ENCODE measurements around the gene OR51G2. TPM values are rescaled to one million over a fixed set of nuclear protein-coding genes. Genes with fewer than 3 reads are reported as not detected.
"Not testable (repeated sequence)": the region's sequence is repeated elsewhere in the genome, so short reads cannot be mapped to it uniquely, and the experiment has no call there.

Gene OR51G2
- not detected for polyA plus RNA-seq (2013, experiment 1 of 2; ENCODE audit: insufficient read length)
- not detected for polyA plus RNA-seq (2013, experiment 2 of 2; ENCODE audit: insufficient read length)

DNA sequence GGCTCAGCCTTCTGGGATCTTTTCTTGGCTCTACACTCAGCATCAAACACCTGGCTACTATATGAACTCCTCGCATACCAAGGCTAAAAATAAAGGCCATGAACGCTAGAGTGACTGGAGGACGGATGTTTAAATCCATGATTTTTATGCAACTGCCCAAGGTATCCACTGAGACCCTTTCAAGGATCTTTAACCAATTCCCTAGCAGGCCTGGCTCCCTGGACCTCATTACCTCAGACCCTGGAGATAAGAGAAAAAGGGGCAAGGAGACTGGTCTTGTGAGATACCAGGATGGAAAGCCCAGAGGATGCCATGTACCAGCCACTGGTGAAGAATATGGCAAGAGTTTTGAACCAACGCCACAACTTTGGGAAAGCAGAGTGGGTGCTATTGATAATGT lies at the start of gene OR51G2:
Gene OR51G2, minus strand, starts transcription at position 101 of the 400 bp plus-strand sequence. CDS start 3,687 bp downstream, outside the sequence.
- no peak for DNase-seq

GRCh38 chr11:4962816-4963215 lies 43.7 kb upstream of the OR51G2 start:
- no peak for DNase-seq

GRCh38 chr11:4960877-4961276 lies 41.7 kb upstream of the OR51G2 start:
- no peak for DNase-seq

DNA sequence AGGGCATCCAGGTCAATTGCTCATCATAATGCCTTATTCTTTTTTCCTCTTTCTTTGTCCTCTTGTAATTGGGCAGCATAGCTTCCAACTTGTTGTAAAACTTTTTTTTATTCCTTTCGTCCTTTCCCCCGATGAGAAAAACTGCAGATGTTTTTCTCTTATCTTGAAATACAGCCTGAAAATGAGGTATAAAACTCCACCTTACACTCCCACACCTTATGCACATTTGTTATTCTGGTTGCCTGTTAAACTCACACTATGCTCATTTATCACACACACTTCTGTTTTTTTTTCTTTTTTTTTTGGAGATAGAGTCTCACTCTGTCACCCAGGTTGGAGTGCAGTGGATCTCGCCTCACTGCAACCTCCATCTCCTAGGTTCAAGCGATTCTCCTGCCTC lies 38.2 kb upstream of the OR51G2 start:
- no peak for DNase-seq

- not testable (repeated sequence) for DNase-seq
Observed at GRCh38 chr11:4955613-4956012, 36.5 kb upstream of the OR51G2 start, which contains the start of gene OR51A2. OR51A2 (minus strand) TSS chr11:4955713; CDS start chr11:4955713, 0 bp downstream.

DNA sequence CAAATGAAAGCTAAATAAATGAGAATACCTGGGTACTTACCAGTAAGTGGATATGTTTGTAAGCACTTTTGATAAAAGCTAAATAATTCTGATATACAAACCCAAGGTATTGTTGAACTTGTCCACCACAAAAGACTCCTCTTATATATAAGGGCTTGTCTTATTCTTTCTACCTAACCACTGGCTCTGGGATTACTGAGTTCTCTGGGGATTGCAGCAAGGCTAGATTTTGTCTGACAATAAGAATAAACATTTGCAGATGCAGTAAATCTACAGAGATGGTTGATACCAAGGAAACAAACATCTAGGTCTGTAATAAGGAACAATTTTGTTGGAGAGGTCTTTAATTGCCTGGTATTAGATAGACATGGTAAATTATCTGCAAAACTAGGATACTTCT lies 28.4 kb upstream of the OR51G2 start, which contains the start of gene OR51A4:
Gene OR51A4, minus strand, starts transcription at position 101 of the 400 bp plus-strand sequence. CDS start 505 bp downstream, outside the sequence.
- no peak for DNase-seq

- DNase-seq: no peak
Observed at GRCh38 chr11:4936745-4937144, 17.6 kb upstream of the OR51G2 start.

- no peak for DNase-seq
Observed at GRCh38 chr11:4932751-4933150, 13.6 kb upstream of the OR51G2 start.

DNA sequence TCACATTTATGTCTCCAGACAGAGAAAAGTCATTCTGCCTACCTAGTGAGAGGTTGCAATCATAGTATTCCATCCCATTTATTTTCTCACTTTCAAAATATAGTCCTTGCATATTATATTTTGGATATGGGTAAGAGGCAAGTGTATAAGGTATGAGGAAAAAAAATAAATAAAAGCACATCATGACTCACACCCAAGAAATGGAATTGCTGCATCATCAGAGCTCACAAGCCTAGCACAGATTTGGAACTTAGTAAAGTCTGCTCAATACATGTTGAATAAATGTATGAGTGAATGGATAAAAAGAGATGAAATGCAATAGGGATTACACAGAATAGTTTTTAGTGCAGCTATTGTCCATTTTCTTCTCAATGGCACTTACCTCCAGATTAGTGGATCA lies 7.5 kb upstream of the OR51G2 start:
- DNase-seq: no peak

DNA sequence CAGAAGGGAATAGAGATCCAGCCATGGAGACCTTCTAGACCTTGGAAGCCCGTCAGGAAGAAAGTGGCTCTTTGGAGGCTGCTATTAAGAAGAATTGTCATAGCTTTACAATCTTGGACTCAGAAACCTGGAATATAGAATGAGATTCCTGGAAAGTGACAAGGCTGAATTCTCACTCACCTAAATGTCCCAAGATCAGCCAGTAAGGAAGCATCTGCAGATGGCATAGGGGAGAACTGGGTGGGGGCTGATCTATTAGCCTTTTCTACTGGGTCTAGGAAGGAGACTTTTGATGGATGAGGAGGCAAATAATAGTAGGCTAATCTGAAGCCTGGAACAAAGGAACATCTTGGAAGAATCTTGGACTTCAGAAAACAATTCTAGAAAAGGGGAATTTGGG lies 5.1 kb upstream of the OR51G2 start, which contains the start of gene OR51G1:
Gene OR51G1, minus strand, starts transcription at position 101 of the 400 bp plus-strand sequence. Its CDS starts 0 bp downstream, at position 101.
- DNase-seq: no peak

- no peak for DNase-seq
Observed at GRCh38 chr11:4922304-4922703, 3.2 kb upstream of the OR51G2 start.

DNA sequence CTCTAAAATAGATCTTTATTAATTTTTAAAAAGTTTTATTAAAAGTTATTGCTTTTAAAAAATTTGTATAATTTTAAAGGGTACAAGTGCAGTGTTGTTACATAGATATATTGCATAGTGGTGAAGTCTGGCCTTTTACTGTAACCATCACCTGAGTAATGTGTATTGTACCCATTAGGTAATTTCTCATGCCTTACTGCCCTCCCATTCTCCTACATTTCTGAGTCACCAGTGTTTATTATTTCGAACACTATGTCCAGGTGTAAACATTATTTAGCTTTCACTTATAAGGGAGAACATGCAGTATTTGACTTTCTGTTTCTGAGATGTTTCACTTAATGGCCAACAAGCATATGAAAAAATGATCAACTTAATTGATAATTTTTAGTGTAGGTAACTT lies 2.6 kb upstream of the OR51G2 start:
- DNase-seq: no peak

GRCh38 chr11:4916581-4916980 lies 2.6 kb downstream of the OR51G2 start:
- no peak for DNase-seq

DNA sequence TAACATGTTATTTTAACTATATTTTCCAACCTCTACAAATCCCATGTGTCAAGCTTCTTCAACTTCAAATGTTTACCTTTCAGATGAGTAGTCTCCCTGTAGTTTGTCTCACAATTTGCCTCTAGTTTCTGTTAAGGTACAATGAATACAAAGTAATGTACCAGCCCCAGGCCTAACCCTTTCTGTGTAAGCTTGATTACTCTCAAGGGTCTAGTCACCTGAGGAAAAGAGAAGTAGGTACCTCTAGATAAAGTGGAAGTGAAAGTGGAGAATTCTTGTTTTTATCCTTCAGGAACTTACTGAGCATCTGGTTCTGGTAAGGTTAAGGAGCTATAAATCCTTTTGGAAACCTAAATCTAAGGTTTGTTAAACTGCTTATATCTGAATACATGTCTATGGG lies 15.7 kb downstream of the OR51G2 start, which contains the start of gene OR51A7:
Gene OR51A7, plus strand, starts transcription at position 300 of the 400 bp plus-strand sequence. CDS start 3,587 bp downstream, outside the sequence.
- no peak for DNase-seq

DNA sequence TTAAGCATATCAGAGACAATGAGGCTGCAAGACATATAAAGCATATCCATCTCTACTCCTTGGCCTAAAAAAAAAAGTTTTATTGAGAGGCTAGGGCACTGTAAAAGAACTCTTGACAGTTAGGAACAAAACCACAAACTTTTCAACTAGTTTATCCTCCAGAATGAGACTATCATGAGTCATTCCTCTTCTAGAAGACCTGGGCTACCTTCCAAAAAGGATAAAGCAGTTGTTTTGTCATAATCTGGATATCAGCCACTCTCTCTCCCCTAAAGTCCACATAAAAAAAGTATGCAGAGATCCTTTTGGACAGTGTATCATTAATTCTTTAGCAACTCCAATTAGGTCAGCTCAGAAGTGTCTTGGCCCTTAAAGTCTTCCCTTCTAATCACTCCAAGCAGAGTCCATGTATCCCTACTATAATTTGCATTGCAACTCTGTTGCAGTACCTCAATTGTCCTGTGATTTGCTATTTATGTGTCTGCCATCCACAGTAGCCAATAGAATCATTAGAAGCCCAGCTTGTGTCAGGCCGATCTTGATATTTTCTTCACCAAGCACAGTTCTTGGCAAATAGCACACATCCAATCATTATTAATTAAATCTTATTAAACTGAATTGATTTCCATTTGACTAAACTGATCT lies 27.0 kb downstream of the OR51G2 start:
- peak; percentile 82 for DNase-seq

GRCh38 chr11:4890279-4890678 lies 28.9 kb downstream of the OR51G2 start:
- no peak for DNase-seq

- DNase-seq: no peak
Observed at GRCh38 chr11:4887591-4887990, 31.6 kb downstream of the OR51G2 start.

DNA sequence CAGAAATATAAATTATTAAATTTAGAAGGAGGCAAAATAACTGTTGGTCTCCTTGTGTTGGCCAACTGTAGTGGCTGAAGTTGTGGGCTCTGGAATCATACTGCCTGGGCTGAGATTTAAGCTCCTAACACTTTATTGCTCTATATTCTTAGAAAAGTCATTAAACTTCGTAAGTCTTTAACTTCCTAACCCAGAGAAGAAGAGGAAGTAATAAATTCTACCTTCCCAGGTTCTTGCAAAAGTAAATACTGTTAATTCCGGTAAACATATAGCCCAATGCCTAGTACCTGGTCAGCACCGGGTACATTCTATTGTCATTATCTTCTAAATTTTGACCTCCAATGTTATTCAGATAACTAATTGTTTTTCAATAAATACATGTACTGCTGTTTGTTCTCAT lies 33.0 kb downstream of the OR51G2 start:
- no peak for DNase-seq

GRCh38 chr11:4884361-4884760 lies 34.8 kb downstream of the OR51G2 start:
- no peak for DNase-seq

DNA sequence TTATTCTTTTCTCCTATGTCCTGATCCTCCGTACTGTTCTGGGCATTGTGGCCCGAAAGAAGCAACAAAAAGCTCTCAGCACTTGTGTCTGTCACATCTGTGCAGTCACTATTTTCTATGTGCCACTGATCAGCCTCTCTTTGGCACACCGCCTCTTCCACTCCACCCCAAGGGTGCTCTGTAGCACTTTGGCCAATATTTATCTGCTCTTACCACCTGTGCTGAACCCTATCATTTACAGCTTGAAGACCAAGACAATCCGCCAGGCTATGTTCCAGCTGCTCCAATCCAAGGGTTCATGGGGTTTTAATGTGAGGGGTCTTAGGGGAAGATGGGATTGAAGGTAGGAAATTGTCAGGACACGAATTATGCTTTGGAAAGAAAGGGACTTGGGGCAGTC lies 36.6 kb downstream of the OR51G2 start:
- DNase-seq: no peak

DNA sequence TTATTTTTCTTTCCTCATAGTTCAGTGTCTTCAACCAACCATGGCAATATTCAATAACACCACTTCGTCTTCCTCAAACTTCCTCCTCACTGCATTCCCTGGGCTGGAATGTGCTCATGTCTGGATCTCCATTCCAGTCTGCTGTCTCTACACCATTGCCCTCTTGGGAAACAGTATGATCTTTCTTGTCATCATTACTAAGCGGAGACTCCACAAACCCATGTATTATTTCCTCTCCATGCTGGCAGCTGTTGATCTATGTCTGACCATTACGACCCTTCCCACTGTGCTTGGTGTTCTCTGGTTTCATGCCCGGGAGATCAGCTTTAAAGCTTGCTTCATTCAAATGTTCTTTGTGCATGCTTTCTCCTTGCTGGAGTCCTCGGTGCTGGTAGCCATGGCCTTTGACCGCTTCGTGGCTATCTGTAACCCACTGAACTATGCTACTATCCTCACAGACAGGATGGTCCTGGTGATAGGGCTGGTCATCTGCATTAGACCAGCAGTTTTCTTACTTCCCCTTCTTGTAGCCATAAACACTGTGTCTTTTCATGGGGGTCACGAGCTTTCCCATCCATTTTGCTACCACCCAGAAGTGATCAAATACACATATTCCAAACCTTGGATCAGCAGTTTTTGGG lies 37.2 kb downstream of the OR51G2 start, which contains the start of gene OR51T1:
Gene OR51T1, plus strand, starts transcription at position 41 of the 641 bp plus-strand sequence. Its CDS starts 0 bp downstream, at position 41.
- peak; percentile 74 for DNase-seq

GRCh38 chr11:4881188-4881587 lies 38.0 kb downstream of the OR51G2 start:
- DNase-seq: peak; percentile 4

GRCh38 chr11:4865855-4866254 lies 53.3 kb downstream of the OR51G2 start:
- no peak for DNase-seq

DNA sequence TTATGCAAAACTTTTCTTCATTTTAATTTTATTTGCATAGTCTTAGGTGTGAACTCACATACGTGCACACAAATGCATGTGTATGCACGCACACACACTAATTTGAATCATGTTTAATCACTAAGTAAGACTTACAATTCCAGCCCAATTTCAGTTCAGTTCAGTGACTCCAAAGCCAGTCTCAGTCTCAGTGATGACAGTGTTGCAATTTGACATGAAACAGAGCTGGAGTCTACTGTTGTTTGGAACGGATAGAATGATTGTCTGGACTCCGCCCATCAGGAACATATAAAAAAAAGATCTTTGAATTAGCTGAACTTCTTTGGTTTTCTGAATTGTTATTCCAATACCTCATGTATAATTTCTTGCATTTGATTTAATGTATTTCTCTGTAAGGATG lies 55.3 kb downstream of the OR51G2 start:
- no peak for DNase-seq

Data from fibroblast of skin of scalp (primary cell).